Mucosa of stomach (tissue), 1 donor: ENCODE results near the gene ALG5.

ENCODE experiments used
- H3K27me3 ChIP-seq: one replicate; pipeline ENCODE4 v1.7.0; 2013; ENCODE audit warnings: mild to moderate bottlenecking, low read length; ENCODE audit not compliant: control insufficient read depth, insufficient read depth
- H3K36me3 ChIP-seq: one replicate; pipeline ENCODE4 v1.7.0; 2013; ENCODE audit warnings: low read length; ENCODE audit not compliant: control insufficient read depth, insufficient read depth
- H3K4me1 ChIP-seq: one replicate; pipeline ENCODE4 v1.7.0; 2013; ENCODE audit warnings: mild to moderate bottlenecking, low read length; ENCODE audit not compliant: control insufficient read depth, insufficient read depth
- H3K4me3 ChIP-seq: one replicate; pipeline ENCODE4 v1.7.0; 2013; ENCODE audit warnings: low read length
- H3K9ac ChIP-seq: one replicate; pipeline ENCODE4 v1.7.0; 2013; ENCODE audit warnings: mild to moderate bottlenecking, low read length, moderate library complexity
- H3K9me3 ChIP-seq: one replicate; pipeline ENCODE4 v1.7.0; 2013; ENCODE audit warnings: mild to moderate bottlenecking, low read length, moderate library complexity; ENCODE audit not compliant: control insufficient read depth
- donor health status: Pancreatic carcinoma.

Gene ALG5

GRCh38 chr13:37011002-37011401, 11.9 kb upstream of the ALG5 start:
- Histone ChIP-seq H3K27me3 (no peaks in the 10 kb centered on the region), H3K4me1 (no peaks in the 10 kb centered on the region), H3K4me3 (no peak overlapping the region), H3K9me3 (no peaks in the 10 kb centered on the region), H3K36me3 (no peaks in the 10 kb centered on the region), H3K9ac (no peak overlapping the region)

GRCh38 chr13:37010424-37010823, 11.3 kb upstream of the ALG5 start:
- no peak overlapping the region for H3K9ac ChIP-seq
- H3K4me3 ChIP-seq: no peak overlapping the region
- H3K9me3 ChIP-seq: no peaks in the 10 kb centered on the region
- H3K27me3 ChIP-seq: no peaks in the 10 kb centered on the region
- H3K36me3 ChIP-seq: no peaks in the 10 kb centered on the region
- no peaks in the 10 kb centered on the region for H3K4me1 ChIP-seq

GRCh38 chr13:37009692-37010091, 10.6 kb upstream of the ALG5 start:
- H3K4me3 ChIP-seq: no peak overlapping the region
- H3K36me3 ChIP-seq: no peaks in the 10 kb centered on the region
- no peaks in the 10 kb centered on the region for H3K9me3 ChIP-seq
- H3K27me3 ChIP-seq: no peaks in the 10 kb centered on the region
- no peak overlapping the region for H3K9ac ChIP-seq
- H3K4me1 ChIP-seq: no peaks in the 10 kb centered on the region

DNA sequence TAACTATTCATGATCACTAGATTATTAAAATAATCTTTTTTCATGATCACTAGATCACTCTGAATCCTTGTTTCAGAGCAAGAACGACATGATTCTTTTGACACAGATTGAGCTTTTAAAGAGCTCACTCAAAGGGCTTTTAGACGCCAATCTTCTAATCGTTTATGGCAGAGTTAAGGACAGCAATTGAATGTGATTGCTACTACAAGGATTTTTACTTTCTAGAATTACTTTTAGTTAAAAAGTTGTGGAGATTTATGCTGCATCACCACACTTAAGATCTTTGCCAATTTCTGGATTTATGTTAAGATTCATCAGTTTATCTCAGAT, 2.7 kb upstream of the ALG5 start:
- H3K36me3 ChIP-seq: no peaks in the 10 kb centered on the region
- H3K27me3 ChIP-seq: no peaks in the 10 kb centered on the region
- H3K4me1 ChIP-seq: peaks cover 5% of the 10 kb centered on the region
- H3K4me3 ChIP-seq: no peak overlapping the region
- H3K9me3 ChIP-seq: no peaks in the 10 kb centered on the region
- H3K9ac ChIP-seq: no peak overlapping the region

DNA sequence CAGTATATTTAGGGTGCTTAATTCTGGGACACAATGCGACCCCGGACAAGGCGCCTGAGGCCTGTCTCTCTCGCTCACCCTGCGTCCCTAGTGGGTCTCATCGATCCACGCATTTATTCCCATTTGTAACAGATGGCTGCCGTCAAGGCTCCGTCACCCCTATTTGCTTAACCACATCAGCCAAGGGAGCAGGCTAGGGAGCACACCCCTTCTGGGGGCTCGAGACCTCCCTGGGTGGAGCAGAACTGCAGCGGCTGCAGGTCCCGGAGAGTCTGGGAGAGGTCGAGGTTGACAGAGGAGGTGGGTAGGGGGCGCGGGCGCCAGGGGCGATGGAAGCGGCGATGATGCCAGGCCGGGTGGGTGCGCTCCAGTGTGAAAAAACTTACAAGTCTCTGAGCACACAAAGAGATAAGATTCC, 507 bp downstream of the ALG5 start:
- Histone ChIP-seq H3K4me3 (peak overlapping the region; percentile 87), H3K9me3 (no peaks in the 10 kb centered on the region), H3K9ac (peak overlapping the region; percentile 97), H3K4me1 (peaks cover 5% of the 10 kb centered on the region), H3K36me3 (no peaks in the 10 kb centered on the region), H3K27me3 (no peaks in the 10 kb centered on the region)

GRCh38 chr13:36997716-36998427, 1.3 kb downstream of the ALG5 start:
- peak overlapping the region; percentile 87 for H3K4me3 ChIP-seq
- no peaks in the 10 kb centered on the region for H3K27me3 ChIP-seq
- H3K4me1 ChIP-seq: peaks cover 5% of the 10 kb centered on the region
- H3K9me3 ChIP-seq: no peaks in the 10 kb centered on the region
- H3K9ac ChIP-seq: peak overlapping the region; percentile 97
- H3K36me3 ChIP-seq: peaks cover 4% of the 10 kb centered on the region

DNA sequence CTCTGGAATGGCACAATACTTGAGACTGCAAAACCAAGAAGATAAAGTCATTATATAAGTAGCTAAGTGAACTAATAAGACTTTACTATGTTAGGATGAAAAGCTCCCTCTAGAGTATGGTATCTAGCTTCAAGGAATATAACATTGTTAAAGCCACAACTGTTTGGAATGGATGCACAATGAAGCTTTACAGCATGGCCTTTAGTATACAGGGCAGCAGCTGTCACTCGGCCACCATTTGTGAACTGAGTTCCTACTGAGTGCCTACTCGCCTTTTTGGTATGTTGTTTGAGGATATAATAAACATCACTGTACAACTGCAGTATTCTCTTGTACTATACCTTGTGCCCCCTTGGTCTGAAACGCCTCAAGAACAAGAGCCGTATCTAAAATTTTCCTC, 6.8 kb downstream of the ALG5 start:
- no peaks in the 10 kb centered on the region for H3K27me3 ChIP-seq
- H3K4me1 ChIP-seq: no peaks in the 10 kb centered on the region
- H3K9me3 ChIP-seq: no peaks in the 10 kb centered on the region
- H3K9ac ChIP-seq: no peak overlapping the region
- no peak overlapping the region for H3K4me3 ChIP-seq
- H3K36me3 ChIP-seq: peaks cover 10% of the 10 kb centered on the region

DNA sequence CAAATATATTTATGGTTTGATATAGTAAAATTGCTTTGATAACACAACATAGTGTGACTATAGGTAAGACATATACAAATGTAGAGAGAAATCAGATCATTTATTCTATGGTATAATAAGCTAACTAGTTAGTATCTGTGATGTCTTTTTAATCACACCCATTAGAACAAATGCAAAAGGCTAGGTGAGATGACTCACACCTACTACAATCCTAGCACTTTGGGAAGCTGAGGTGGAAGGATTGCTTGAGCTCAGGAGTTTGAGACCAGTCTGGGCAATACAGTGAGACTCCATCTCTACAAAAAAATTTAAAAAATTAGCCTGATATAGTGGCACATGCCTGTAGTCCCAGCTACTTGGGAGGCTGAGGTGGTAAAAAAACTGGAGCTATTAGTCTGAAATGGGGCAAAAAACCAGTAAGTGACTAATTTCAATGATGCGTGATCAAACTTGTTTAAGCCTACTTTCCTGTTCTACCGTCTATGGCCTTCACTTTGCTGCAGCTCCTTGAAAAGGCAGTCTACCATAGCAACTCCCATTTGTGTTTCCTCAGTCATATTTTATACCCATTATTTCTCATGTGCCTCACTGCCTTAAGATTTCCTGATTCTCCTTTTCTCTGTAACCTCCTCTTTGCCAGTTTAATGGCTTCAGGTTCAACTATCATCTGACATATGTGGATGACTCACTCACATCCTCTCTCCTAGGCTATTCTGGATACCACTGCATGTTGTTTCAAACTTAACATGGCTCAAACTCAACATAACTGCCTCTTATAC, 12.5 kb downstream of the ALG5 start:
- Histone ChIP-seq H3K36me3 (peaks cover 4% of the 10 kb centered on the region), H3K9ac (no peak overlapping the region), H3K4me1 (no peaks in the 10 kb centered on the region), H3K27me3 (no peaks in the 10 kb centered on the region), H3K4me3 (no peak overlapping the region), H3K9me3 (no peaks in the 10 kb centered on the region)

GRCh38 chr13:36981156-36981743, 17.9 kb downstream of the ALG5 start:
- no peak overlapping the region for H3K4me3 ChIP-seq
- H3K27me3 ChIP-seq: no peaks in the 10 kb centered on the region
- H3K36me3 ChIP-seq: no peaks in the 10 kb centered on the region
- no peaks in the 10 kb centered on the region for H3K9me3 ChIP-seq
- H3K9ac ChIP-seq: peak overlapping the region; percentile 25
- H3K4me1 ChIP-seq: no peaks in the 10 kb centered on the region

GRCh38 chr13:36979361-36980050, 19.6 kb downstream of the ALG5 start:
- Histone ChIP-seq H3K9me3 (no peaks in the 10 kb centered on the region), H3K4me1 (no peaks in the 10 kb centered on the region)

GRCh38 chr13:36975172-36975571, 24.0 kb downstream of the ALG5 start:
- no peak overlapping the region for H3K4me3 ChIP-seq
- H3K9me3 ChIP-seq: no peaks in the 10 kb centered on the region
- no peak overlapping the region for H3K9ac ChIP-seq
- H3K36me3 ChIP-seq: no peaks in the 10 kb centered on the region
- H3K4me1 ChIP-seq: no peaks in the 10 kb centered on the region
- no peaks in the 10 kb centered on the region for H3K27me3 ChIP-seq

More at GRCh38 chr13:36979361-36980050, 19.6 kb downstream of the ALG5 start:
- H3K27me3 ChIP-seq: no peaks in the 10 kb centered on the region
- no peak overlapping the region for H3K4me3 ChIP-seq
- no peak overlapping the region for H3K9ac ChIP-seq
- H3K36me3 ChIP-seq: no peaks in the 10 kb centered on the region
